Measurements from ENCODE around the gene SAMM50.

SAMM50 gene

GRCh38 chr22:43945632-43946383 is 9.4 kb upstream of the SAMM50 start:
- DNase-seq (ENCODE audit: low read depth in 2 of 2, low spot score in 1 of 2), result peak in 1 of 2 donors; percentile 38

- DNase-seq (ENCODE audit: low read depth in 2 of 2, low spot score in 1 of 2), result no peak
Measured at GRCh38 chr22:43946384-43946667, 8.9 kb upstream of the SAMM50 start.

- no peak for DNase-seq (ENCODE audit: low read depth in 2 of 2, low spot score in 1 of 2)
Measured at GRCh38 chr22:43948836-43949406, 6.3 kb upstream of the SAMM50 start.

- no peak for DNase-seq (ENCODE audit: low read depth in 2 of 2, low spot score in 1 of 2)
Measured at GRCh38 chr22:43951391-43951790, 3.9 kb upstream of the SAMM50 start.

- DNase-seq (ENCODE audit: low read depth in 2 of 2, low spot score in 1 of 2), result no peak
Measured at GRCh38 chr22:43951966-43952365, 3.3 kb upstream of the SAMM50 start.

GRCh38 chr22:43953988-43954785 is 1.1 kb upstream of the SAMM50 start:
- no peak for DNase-seq (ENCODE audit: low read depth in 2 of 2, low spot score in 1 of 2)

GRCh38 chr22:43955883-43956782 is 891 bp downstream of the SAMM50 start:
- no peak for DNase-seq (ENCODE audit: low read depth in 2 of 2, low spot score in 1 of 2)

GRCh38 chr22:43956805-43957463 is 1.7 kb downstream of the SAMM50 start:
- no peak for DNase-seq (ENCODE audit: low read depth in 2 of 2, low spot score in 1 of 2)

GRCh38 chr22:43957871-43958270 is 2.6 kb downstream of the SAMM50 start:
- DNase-seq (ENCODE audit: low read depth in 2 of 2, low spot score in 1 of 2), result no peak

GRCh38 chr22:43964314-43964857 is 9.1 kb downstream of the SAMM50 start:
- DNase-seq (ENCODE audit: low read depth in 2 of 2, low spot score in 1 of 2), result no peak

GRCh38 chr22:43967069-43967468 is 11.8 kb downstream of the SAMM50 start:
- DNase-seq (ENCODE audit: low read depth in 2 of 2, low spot score in 1 of 2), result no peak

GRCh38 chr22:43968614-43969013 is 13.4 kb downstream of the SAMM50 start:
- no peak for DNase-seq (ENCODE audit: low read depth in 2 of 2, low spot score in 1 of 2)

GRCh38 chr22:43969021-43969878 is 14.0 kb downstream of the SAMM50 start:
- DNase-seq (ENCODE audit: low read depth in 2 of 2, low spot score in 1 of 2), result no peak

- no peak for DNase-seq (ENCODE audit: low read depth in 2 of 2, low spot score in 1 of 2)
Measured at GRCh38 chr22:43969989-43970755, 14.9 kb downstream of the SAMM50 start.

- no peak for DNase-seq (ENCODE audit: low read depth in 2 of 2, low spot score in 1 of 2)
Measured at GRCh38 chr22:43971112-43971511, 15.9 kb downstream of the SAMM50 start.

- no peak for DNase-seq (ENCODE audit: low read depth in 2 of 2, low spot score in 1 of 2)
Measured at GRCh38 chr22:43972931-43973462, 17.8 kb downstream of the SAMM50 start.

GRCh38 chr22:43974028-43974545 is 18.8 kb downstream of the SAMM50 start:
- DNase-seq (ENCODE audit: low read depth in 2 of 2, low spot score in 1 of 2), result no peak

GRCh38 chr22:43975041-43975440 is 19.8 kb downstream of the SAMM50 start:
- DNase-seq (ENCODE audit: low read depth in 2 of 2, low spot score in 1 of 2), result no peak
